HepG2 (cell line): ENCODE results near the gene HBS1L. TPM values are rescaled to one million over a fixed set of nuclear protein-coding genes. Genes with fewer than 3 reads are reported as not detected.
A peak's percentile ranks its signal among the peaks of the same experiment; 100 is the strongest.

Source experiments
- ATAC-seq: fragments of 200-7000 bp; cut with Tn5 transposase; 3 replicates; pipeline ENCODE4 v1.9.1; 2020; ENCODE audit warnings: mild to moderate bottlenecking, moderate library complexity
- BruUV-seq: library from RNA; stranded (reverse); fragments of 400-500 nt; replicated peaks from 2 replicates; lab custom pipeline; 2021; lab: Mats Ljungman, UMichigan
- CTCF ChIA-PET: fragments of 300-600 bp; formaldehyde crosslinking; extraction: SDS; loops from one replicate; lab custom pipeline; 2021; ENCODE audit warnings: low total read pairs, inconsistent platforms, low intra/inter-chr PET ratio; lab: Yijun Ruan, JAX
- POLR2A ChIA-PET: fragments of 350-600 bp; sonication (Branson Sonifier 250); formaldehyde crosslinking; loops from one replicate; lab custom pipeline; 2020; ENCODE audit warnings: antibody characterized with exemption, inconsistent platforms; lab: Yijun Ruan, JAX
- DNase-seq: peaks from one replicate; pipeline ENCODE4 v3.0.0-alpha.2; 2015; ENCODE audit warnings: low spot score
- FAIRE-seq: peaks from 3 replicates; lab custom pipeline; 2011; peaks lifted over from hg19 to GRCh38; lab: Jason Lieb, UNC
- H2AFZ ChIP-seq: one replicate; pipeline ENCODE4 v1.6.1; 2011; ENCODE audit warnings: low read length, inconsistent platforms
- H3K27ac ChIP-seq: fragments of 300-600 bp; 3 replicates; pipeline ENCODE4 v1.8.0; 2011; ENCODE audit warnings: mixed run types, mild to moderate bottlenecking, mixed read lengths, low read length, inconsistent platforms; ENCODE audit not compliant: insufficient read depth; ENCODE audit errors: extremely low read length
- H3K27me3 ChIP-seq, 2 experiments: fragments of 200-600 bp in 1 of 2; 2 replicates in 1 of 2; 3 replicates in 1 of 2; pipeline versions ENCODE4 v1.6.0 to v1.8.0; 2011; ENCODE audit warnings: low read length in 2 of 2, mild to moderate bottlenecking in 2 of 2, moderate library complexity in 2 of 2, inconsistent platforms in 1 of 2; ENCODE audit not compliant: insufficient read depth in 2 of 2, control insufficient read depth in 1 of 2
- H3K36me3 ChIP-seq, 2 experiments: fragments of 200-600 bp in 1 of 2; replicated peaks in 1 of 2; 2 replicates in 1 of 2; 3 replicates in 1 of 2; pipeline versions ENCODE4 v1.5.1 to v1.8.0; 2011; ENCODE audit warnings: low read length in 2 of 2, inconsistent platforms in 1 of 2; ENCODE audit not compliant: insufficient read depth in 2 of 2, control insufficient read depth in 1 of 2
- H3K4me1 ChIP-seq: 2 replicates; pipeline ENCODE4 v1.5.1; 2012; ENCODE audit warnings: low read length, inconsistent platforms; ENCODE audit not compliant: insufficient read depth
- H3K4me2 ChIP-seq: 2 replicates; pipeline ENCODE4 v1.6.0; 2011; ENCODE audit warnings: low read depth, low read length, inconsistent platforms
- H3K4me3 ChIP-seq, 3 experiments: fragments of 200-600 bp in 1 of 3; sonication (generic), shearing (Covaris generic) in 1 of 3; replicated peaks in 1 of 3; 2 replicates each; pipeline ENCODE4 v1.5.1; 2011 to 2016; ENCODE audit warnings: low read length in 3 of 3, inconsistent platforms in 2 of 3, low read depth in 2 of 3, mild to moderate bottlenecking in 2 of 3, control low read depth in 1 of 3, mixed read lengths in 1 of 3; ENCODE audit not compliant: insufficient read depth in 1 of 3
- H3K79me2 ChIP-seq: one replicate; pipeline ENCODE4 v1.6.1; 2011; ENCODE audit warnings: low read length, inconsistent platforms; ENCODE audit not compliant: insufficient read depth
- H3K9ac ChIP-seq: 2 replicates; pipeline ENCODE4 v1.6.0; 2011; ENCODE audit warnings: mild to moderate bottlenecking, low read depth, low read length, inconsistent platforms; ENCODE audit not compliant: insufficient read depth
- H3K9me3 ChIP-seq: 2 replicates; pipeline ENCODE4 v1.5.1; 2012; ENCODE audit warnings: mild to moderate bottlenecking, low read length
- H4K20me1 ChIP-seq: 2 replicates; pipeline ENCODE4 v1.6.0; 2011; ENCODE audit warnings: inconsistent platforms, mild to moderate bottlenecking, low read length, moderate library complexity; ENCODE audit not compliant: insufficient read depth
- ARID5B ChIP-seq: IDR thresholded peaks from 2 replicates; pipeline ENCODE4 v1.4.0; 2020; ENCODE audit warnings: mild to moderate bottlenecking, missing genetic modification reagents
- CEBPB ChIP-seq: IDR thresholded peaks from 2 replicates; pipeline ENCODE4 v1.6.1; 2011; ENCODE audit warnings: low read depth, low read length, improper control_type of control experiment, borderline replicate concordance
- SIX4 ChIP-seq: sonication (generic); formaldehyde crosslinking; IDR thresholded peaks from 2 replicates; pipeline ENCODE4 v1.4.0; 2020; ENCODE audit warnings: missing genetic modification reagents
- ZBTB37 ChIP-seq: sonication (generic); formaldehyde crosslinking; IDR thresholded peaks from 2 replicates; pipeline ENCODE4 v1.4.0; 2020; ENCODE audit warnings: mild to moderate bottlenecking, missing genetic modification reagents
- ZNF20 ChIP-seq: sonication (generic); formaldehyde crosslinking; IDR thresholded peaks from 2 replicates; pipeline ENCODE4 v1.4.0; 2020; ENCODE audit warnings: mild to moderate bottlenecking, moderate library complexity, missing genetic modification reagents
- ZSCAN29 ChIP-seq: sonication (generic); formaldehyde crosslinking; conservative IDR thresholded peaks from 2 replicates; pipeline ENCODE4 v1.4.0; 2020; ENCODE audit warnings: mild to moderate bottlenecking, missing genetic modification reagents
- ZSCAN9 ChIP-seq: IDR thresholded peaks from 2 replicates; pipeline ENCODE4 v1.6.1; 2016; ENCODE audit warnings: borderline replicate concordance
- WGBS: methylation state at CpG from one replicate; pipeline ENCODE4 v1.1.6; 2017; ENCODE audit warnings: low lambda C conversion rate; 5-methylcytosine and 5-hydroxymethylcytosine counted together
- in situ Hi-C: cut with HindIII; loops from 2 replicates; pipeline ENCODE4 v1.10.0; 2017; ENCODE audit warnings: low pct_unique_long_range_greater_than_20kb; ENCODE audit not compliant: extremely low pct_ligation_motif_present
- intact Hi-C: fragments of 100-400 bp; cut with micrococcal nuclease; formaldehyde crosslinking; loops from one replicate; pipeline ENCODE4 v1.10.0; 2022; ENCODE audit not compliant: unreplicated experiment
- polyA plus RNA-seq, 8 experiments: library from polyadenylated mRNA; depleted of rRNA in 3 of 8; stranded (reverse) in 7 of 8; unstranded in 1 of 8; fragments of >200 nt; fragmentation: Illumina TruSeq in 4 of 8; extraction: Trizol in 4 of 8; gene quantifications; 2 replicates each; pipeline versions ENCODE4 v1.2.1 to v1.2.3, GENCODE V29; 2011 to 2016; ENCODE audit warnings: low read depth in 4 of 8, missing spikeins in 1 of 8, mixed read lengths in 1 of 8; ENCODE audit not compliant: insufficient read depth in 1 of 8
- total RNA-seq, 5 experiments: library from RNA; depleted of rRNA; stranded (reverse); fragments of >200 nt; fragmentation: Illumina TruSeq; extraction: Trizol; gene quantifications; 2 replicates each; pipeline ENCODE4 v1.2.3, GENCODE V29; 2016; ENCODE audit warnings: low read depth in 1 of 5
- TF ChIP-seq, protein P1 (sequence below): sonication (generic); formaldehyde crosslinking; IDR thresholded peaks from 2 replicates; pipeline ENCODE4 v1.9.0; 2021; ENCODE audit warnings: missing genetic modification reagents, borderline replicate concordance

The HBS1L gene
- total and polyA plus RNA-seq, 2 of the 13 experiments (the other 11 are each of a cell fraction or from before 2014, with no cell fraction given), result 44.1 to 138 TPM

GRCh38 chr6:135088281-135088680, 33.7 kb upstream of the HBS1L start:
- H3K9me3 ChIP-seq, result no peaks in the 10 kb centered on the region
- DNase-seq (no peak), FAIRE-seq (no peak), ATAC-seq (peak; percentile 42)
- no peak overlapping the region for H3K9ac ChIP-seq
- no peak overlapping the region for H3K27ac ChIP-seq
- H3K36me3 ChIP-seq, result no peaks in the 10 kb centered on the region
- ChIA-PET POLR2A (no interaction called here), CTCF (no interaction called here)
- no TSS peak for BruUV-seq
- H4K20me1 ChIP-seq, result no peaks in the 10 kb centered on the region
- intact Hi-C loops (no loop called here), in situ Hi-C loops (no loop called here)
- no peaks in the 10 kb centered on the region for H3K79me2 ChIP-seq
- 68% methylated on average over 1 of the region's 1 CpG for WGBS
- no peak overlapping the region for H3K4me2 ChIP-seq
- 0 out of 2 replicates have a peak, but pooled peaks have one; percentile 44 for TF ChIP-seq ZBTB37 (CRISPR knock-in tag)
- TF ChIP-seq SIX4 (CRISPR knock-in tag), result no peak
- TF ChIP-seq ZNF20 (CRISPR knock-in tag), result 0 out of 2 replicates have a peak, but pooled peaks have one; percentile 29
- H3K27me3 ChIP-seq, result no peaks in the 10 kb centered on the region; a peak in 1 of 5 replicates
- H2AFZ ChIP-seq, result no peak overlapping the region
- H3K4me1 ChIP-seq, result 0 out of 2 replicates have a peak, but pooled peaks cover 6% of the 10 kb centered on the region
- no peak overlapping the region for H3K4me3 ChIP-seq

DNA sequence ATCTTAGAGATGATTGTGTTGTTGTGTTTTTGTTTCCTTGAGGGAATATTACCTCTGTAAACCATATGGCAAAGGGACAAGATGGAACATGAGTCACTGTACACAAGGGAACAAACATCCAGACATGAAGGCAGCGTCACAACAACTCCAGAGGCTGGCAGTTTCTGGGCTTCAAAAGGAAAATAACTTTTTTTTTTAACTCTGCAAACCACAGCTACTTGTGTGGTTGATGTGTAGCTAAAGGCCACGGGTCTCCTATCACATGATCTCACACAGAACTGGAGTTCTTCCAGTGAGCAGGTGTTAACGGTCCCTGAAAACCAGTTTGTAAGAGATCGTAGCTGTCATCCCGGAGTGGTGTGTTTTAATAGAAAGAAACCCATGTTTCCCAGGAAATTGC, 33.2 kb upstream of the HBS1L start:
- WGBS, result 53% methylated on average over 5 of the region's 5 CpGs
- Histone ChIP-seq H3K27ac (no peak overlapping the region), H3K79me2 (no peaks in the 10 kb centered on the region), H3K9me3 (no peaks in the 10 kb centered on the region), H3K27me3 (no peaks in the 10 kb centered on the region; a peak in 1 of 5 replicates), H2AFZ (no peak overlapping the region), H3K9ac (no peak overlapping the region), H3K4me3 (no peak overlapping the region), H3K4me1 (0 out of 2 replicates have a peak, but pooled peaks cover 6% of the 10 kb centered on the region), H3K36me3 (no peaks in the 10 kb centered on the region), H3K4me2 (no peak overlapping the region), H4K20me1 (no peaks in the 10 kb centered on the region)
- no TSS peak for BruUV-seq
- FAIRE-seq, result no peak
- intact Hi-C loops (no loop called here), in situ Hi-C loops (no loop called here)
- ChIA-PET CTCF (no interaction called here), POLR2A (no interaction called here)
- DNase-seq, result no peak
- ATAC-seq, result no peak
- no peak for TF ChIP-seq CEBPB
- no peak for TF ChIP-seq ZSCAN9 (CRISPR knock-in tag)
- no peak for TF ChIP-seq ZSCAN29 (CRISPR knock-in tag)
- TF ChIP-seq ARID5B (CRISPR knock-in tag), result no peak
- TF ChIP-seq, protein P1, sequence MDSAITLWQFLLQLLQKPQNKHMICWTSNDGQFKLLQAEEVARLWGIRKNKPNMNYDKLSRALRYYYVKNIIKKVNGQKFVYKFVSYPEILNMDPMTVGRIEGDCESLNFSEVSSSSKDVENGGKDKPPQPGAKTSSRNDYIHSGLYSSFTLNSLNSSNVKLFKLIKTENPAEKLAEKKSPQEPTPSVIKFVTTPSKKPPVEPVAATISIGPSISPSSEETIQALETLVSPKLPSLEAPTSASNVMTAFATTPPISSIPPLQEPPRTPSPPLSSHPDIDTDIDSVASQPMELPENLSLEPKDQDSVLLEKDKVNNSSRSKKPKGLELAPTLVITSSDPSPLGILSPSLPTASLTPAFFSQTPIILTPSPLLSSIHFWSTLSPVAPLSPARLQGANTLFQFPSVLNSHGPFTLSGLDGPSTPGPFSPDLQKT (CRISPR knock-in tag), result no peak
